ENCODE data around the gene KRT84. TPM values are rescaled to one million over a fixed set of nuclear protein-coding genes. Genes with fewer than 3 reads are reported as not detected.

Gene KRT84
- polyA plus RNA-seq, 1 donor from 2014 or later, result not detected

GRCh38 chr12:52350021-52350620, 35.3 kb downstream of the KRT84 start:
- Histone ChIP-seq H3K79me2 (replicated peaks; ENCODE audit: insufficient read depth, low read length) (no peaks in the 10 kb centered on the region), H2AFZ (ENCODE audit: low read depth, low read length) (no peak overlapping the region), H3K4me2 (ENCODE audit: low read length) (no peak overlapping the region), H3K4me3 (ENCODE audit: low read length) (no peak overlapping the region), H3K27me3 (ENCODE audit: insufficient read depth, low read depth, low read length) (no peaks in the 10 kb centered on the region), H4K20me1 (ENCODE audit: insufficient read depth) (no peaks in the 10 kb centered on the region), H3K9me2 (ENCODE audit: insufficient read depth, low read length) (no peaks in the 10 kb centered on the region), H3F3A (ENCODE audit: insufficient read depth, low read length, poor library complexity, severe bottlenecking) (no peaks in the 10 kb centered on the region), H3K9ac (ENCODE audit: low read length) (no peak overlapping the region), H3K36me3 (ENCODE audit: insufficient read depth, low read length) (no peaks in the 10 kb centered on the region), H3K9me3 (ENCODE audit: low read length) (no peaks in the 10 kb centered on the region), H3K27ac (ENCODE audit: low read length) (no peak overlapping the region)
- TF ChIP-seq POLR2AphosphoS5 (IDR thresholded peaks at IDR 0.05), result no peak
- TF ChIP-seq CTCF (IDR thresholded peaks at IDR 0.05; ENCODE audit: poor library complexity, severe bottlenecking), result no peak
- no peak for TF ChIP-seq RAD21 (conservative IDR thresholded peaks at IDR 0.05)
- no peak for TF ChIP-seq SMC3 (conservative IDR thresholded peaks at IDR 0.05; ENCODE audit: poor library complexity)
- no peak for TF ChIP-seq TAF1 (IDR thresholded peaks at IDR 0.05; ENCODE audit: low read depth)
- TF ChIP-seq, protein P1, sequence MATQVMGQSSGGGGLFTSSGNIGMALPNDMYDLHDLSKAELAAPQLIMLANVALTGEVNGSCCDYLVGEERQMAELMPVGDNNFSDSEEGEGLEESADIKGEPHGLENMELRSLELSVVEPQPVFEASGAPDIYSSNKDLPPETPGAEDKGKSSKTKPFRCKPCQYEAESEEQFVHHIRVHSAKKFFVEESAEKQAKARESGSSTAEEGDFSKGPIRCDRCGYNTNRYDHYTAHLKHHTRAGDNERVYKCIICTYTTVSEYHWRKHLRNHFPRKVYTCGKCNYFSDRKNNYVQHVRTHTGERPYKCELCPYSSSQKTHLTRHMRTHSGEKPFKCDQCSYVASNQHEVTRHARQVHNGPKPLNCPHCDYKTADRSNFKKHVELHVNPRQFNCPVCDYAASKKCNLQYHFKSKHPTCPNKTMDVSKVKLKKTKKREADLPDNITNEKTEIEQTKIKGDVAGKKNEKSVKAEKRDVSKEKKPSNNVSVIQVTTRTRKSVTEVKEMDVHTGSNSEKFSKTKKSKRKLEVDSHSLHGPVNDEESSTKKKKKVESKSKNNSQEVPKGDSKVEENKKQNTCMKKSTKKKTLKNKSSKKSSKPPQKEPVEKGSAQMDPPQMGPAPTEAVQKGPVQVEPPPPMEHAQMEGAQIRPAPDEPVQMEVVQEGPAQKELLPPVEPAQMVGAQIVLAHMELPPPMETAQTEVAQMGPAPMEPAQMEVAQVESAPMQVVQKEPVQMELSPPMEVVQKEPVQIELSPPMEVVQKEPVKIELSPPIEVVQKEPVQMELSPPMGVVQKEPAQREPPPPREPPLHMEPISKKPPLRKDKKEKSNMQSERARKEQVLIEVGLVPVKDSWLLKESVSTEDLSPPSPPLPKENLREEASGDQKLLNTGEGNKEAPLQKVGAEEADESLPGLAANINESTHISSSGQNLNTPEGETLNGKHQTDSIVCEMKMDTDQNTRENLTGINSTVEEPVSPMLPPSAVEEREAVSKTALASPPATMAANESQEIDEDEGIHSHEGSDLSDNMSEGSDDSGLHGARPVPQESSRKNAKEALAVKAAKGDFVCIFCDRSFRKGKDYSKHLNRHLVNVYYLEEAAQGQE (IDR thresholded peaks at IDR 0.05; ENCODE audit: borderline replicate concordance), result no peak
- TF ChIP-seq EP300 (conservative IDR thresholded peaks at IDR 0.05; ENCODE audit: poor library complexity, severe bottlenecking), result no peak
- no peak for TF ChIP-seq EZH2 (IDR thresholded peaks at IDR 0.05; ENCODE audit: borderline replicate concordance, insufficient read depth, low read length, poor library complexity, severe bottlenecking)
- no peak for TF ChIP-seq MXI1 (conservative IDR thresholded peaks at IDR 0.05; ENCODE audit: poor library complexity, severe bottlenecking)

DNA sequence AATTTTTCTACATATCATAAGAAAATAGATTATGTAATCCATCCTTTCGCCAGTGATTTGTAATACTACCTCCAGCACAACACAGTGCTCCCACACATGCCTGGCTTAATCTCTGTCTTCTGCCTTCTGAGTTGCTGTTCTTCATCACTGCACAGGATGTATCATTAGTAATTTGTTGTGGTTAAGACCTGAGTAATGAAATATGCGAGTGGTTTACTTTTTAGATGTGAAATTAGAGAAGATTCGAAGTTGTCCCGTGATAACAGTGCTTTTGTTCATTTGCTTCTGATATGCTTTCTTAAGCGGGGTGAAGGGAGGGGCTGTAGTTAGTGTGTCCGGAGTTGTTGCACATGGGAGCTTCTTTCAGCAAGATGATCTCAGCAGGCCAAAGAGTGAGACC, 36.3 kb downstream of the KRT84 start:
- H3K79me2 ChIP-seq (replicated peaks; ENCODE audit: insufficient read depth, low read length), result no peaks in the 10 kb centered on the region
- no peaks in the 10 kb centered on the region for H3K9me2 ChIP-seq (ENCODE audit: insufficient read depth, low read length)
- H3K27ac ChIP-seq (ENCODE audit: low read length), result no peak overlapping the region
- no peak overlapping the region for H3K9ac ChIP-seq (ENCODE audit: low read length)
- H3K36me3 ChIP-seq (ENCODE audit: insufficient read depth, low read length), result no peaks in the 10 kb centered on the region
- no peaks in the 10 kb centered on the region for H3K27me3 ChIP-seq (ENCODE audit: insufficient read depth, low read depth, low read length)
- TF ChIP-seq SMC3 (conservative IDR thresholded peaks at IDR 0.05; ENCODE audit: poor library complexity) (no peak), RAD21 (conservative IDR thresholded peaks at IDR 0.05) (no peak), CTCF (IDR thresholded peaks at IDR 0.05; ENCODE audit: poor library complexity, severe bottlenecking) (no peak), EP300 (conservative IDR thresholded peaks at IDR 0.05; ENCODE audit: poor library complexity, severe bottlenecking) (no peak), TAF1 (IDR thresholded peaks at IDR 0.05; ENCODE audit: low read depth) (no peak), POLR2AphosphoS5 (IDR thresholded peaks at IDR 0.05) (no peak), EZH2 (IDR thresholded peaks at IDR 0.05; ENCODE audit: borderline replicate concordance, insufficient read depth, low read length, poor library complexity, severe bottlenecking) (no peak), MXI1 (conservative IDR thresholded peaks at IDR 0.05; ENCODE audit: poor library complexity, severe bottlenecking) (no peak)
- TF ChIP-seq, protein P1 (IDR thresholded peaks at IDR 0.05; ENCODE audit: borderline replicate concordance), result no peak
- no peak overlapping the region for H3K4me2 ChIP-seq (ENCODE audit: low read length)
- no peaks in the 10 kb centered on the region for H3K9me3 ChIP-seq (ENCODE audit: low read length)
- no peak overlapping the region for H2AFZ ChIP-seq (ENCODE audit: low read depth, low read length)
- no peaks in the 10 kb centered on the region for H4K20me1 ChIP-seq (ENCODE audit: insufficient read depth)
- H3F3A ChIP-seq (ENCODE audit: insufficient read depth, low read length, poor library complexity, severe bottlenecking), result no peaks in the 10 kb centered on the region
- no peak overlapping the region for H3K4me3 ChIP-seq (ENCODE audit: low read length)
